DND-41 (cell line): Measurements from ENCODE around the gene AP3D1.

ENCODE experiments used
- CTCF ChIP-seq: IDR thresholded peaks from 2 replicates; pipeline ENCODE4 v1.5.1; 2012; ENCODE audit warnings: borderline replicate concordance, low read length, moderate library complexity, mild to moderate bottlenecking; ENCODE audit not compliant: poor library complexity, severe bottlenecking; ENCODE audit errors: extremely low read depth
- EZH2 ChIP-seq: IDR thresholded peaks from 3 replicates; pipeline ENCODE4 v1.6.1; 2012; ENCODE audit warnings: borderline replicate concordance, low read depth, mild to moderate bottlenecking, moderate library complexity, low read length, inconsistent platforms; ENCODE audit not compliant: severe bottlenecking

GRCh38 chr19:2064788-2065524 is 86.4 kb downstream of the AP3D1 start:
- TF ChIP-seq CTCF (no peak), EZH2 (no peak)
